Neuronal stem cell (in vitro differentiated cells): ENCODE data around the gene FBXW11.

ENCODE experiments used
- DNase-seq: peaks from one replicate; pipeline ENCODE4 v3.0.0-alpha.2; 2013; ENCODE audit warnings: low spot score
- H2AFZ ChIP-seq: one replicate; pipeline ENCODE4 v1.6.1; 2013; ENCODE audit warnings: mild to moderate bottlenecking, low read length, inconsistent platforms
- H2AK5ac ChIP-seq: 2 replicates; pipeline ENCODE4 v1.6.1; 2013; ENCODE audit warnings: low read depth, mild to moderate bottlenecking, inconsistent platforms, low read length, moderate library complexity, mixed read lengths
- H2BK120ac ChIP-seq: 2 replicates; pipeline ENCODE4 v1.6.1; 2013; ENCODE audit warnings: low read depth, mild to moderate bottlenecking, inconsistent platforms, low read length, moderate library complexity, mixed read lengths
- H2BK12ac ChIP-seq: one replicate; pipeline ENCODE4 v1.6.1; 2013; ENCODE audit warnings: low read length, inconsistent platforms
- H2BK15ac ChIP-seq: 2 replicates; pipeline ENCODE4 v1.6.1; 2013; ENCODE audit warnings: mild to moderate bottlenecking, low read length, inconsistent platforms, mixed read lengths
- H2BK5ac ChIP-seq: one replicate; pipeline ENCODE4 v1.6.1; 2013; ENCODE audit warnings: inconsistent platforms, mild to moderate bottlenecking, low read length, moderate library complexity
- H3K14ac ChIP-seq: one replicate; pipeline ENCODE4 v1.6.1; 2013; ENCODE audit warnings: low read length, inconsistent platforms
- H3K18ac ChIP-seq: 2 replicates; pipeline ENCODE4 v1.6.1; 2013; ENCODE audit warnings: low read length, inconsistent platforms
- H3K23ac ChIP-seq: 2 replicates; pipeline ENCODE4 v1.6.1; 2013; ENCODE audit warnings: low read depth, mild to moderate bottlenecking, mixed read lengths, low read length, inconsistent platforms; ENCODE audit not compliant: poor library complexity
- H3K27ac ChIP-seq: replicated peaks from 3 replicates; pipeline ENCODE4 v1.5.1; 2013; ENCODE audit warnings: low read length, inconsistent platforms
- H3K27me3 ChIP-seq, 3 experiments: 2 replicates each; pipeline ENCODE4 v1.6.1; 2013; ENCODE audit warnings: low read length in 3 of 3, mild to moderate bottlenecking in 2 of 3, inconsistent platforms in 1 of 3, low read depth in 1 of 3, mixed read lengths in 1 of 3, moderate library complexity in 1 of 3; ENCODE audit not compliant: control insufficient read depth in 3 of 3, insufficient read depth in 3 of 3
- H3K36me3 ChIP-seq, 2 donors: replicated peaks in 1 of 2; 2 replicates each; pipeline ENCODE4 v1.6.1; 2013; ENCODE audit warnings: low read length in 2 of 2; ENCODE audit not compliant: control insufficient read depth in 2 of 2, insufficient read depth in 2 of 2
- H3K4ac ChIP-seq: 2 replicates; pipeline ENCODE4 v1.6.1; 2013; ENCODE audit warnings: inconsistent platforms, mild to moderate bottlenecking, low read length, moderate library complexity
- H3K4me1 ChIP-seq, 2 donors: 1 replicate in 1 of 2; 2 replicates in 1 of 2; pipeline ENCODE4 v1.6.1; 2013; ENCODE audit warnings: low read length in 2 of 2, low read depth in 1 of 2; ENCODE audit not compliant: control insufficient read depth in 2 of 2, insufficient read depth in 1 of 2
- H3K4me2 ChIP-seq: one replicate; pipeline ENCODE4 v1.6.1; 2013; ENCODE audit warnings: mild to moderate bottlenecking, low read length, inconsistent platforms; ENCODE audit not compliant: insufficient read depth, poor library complexity, severe bottlenecking
- H3K4me3 ChIP-seq, 2 donors: 2 replicates each; pipeline ENCODE4 v1.5.1; 2013; ENCODE audit warnings: low read length in 2 of 2, mild to moderate bottlenecking in 2 of 2, inconsistent platforms in 1 of 2, moderate library complexity in 1 of 2
- H3K79me1 ChIP-seq: one replicate; pipeline ENCODE4 v1.6.1; 2013; ENCODE audit warnings: low read depth, mild to moderate bottlenecking, inconsistent platforms, low read length, moderate library complexity
- H3K9ac ChIP-seq: one replicate; pipeline ENCODE4 v1.6.1; 2013; ENCODE audit warnings: mild to moderate bottlenecking, low read depth, low read length, inconsistent platforms; ENCODE audit not compliant: poor library complexity
- H3K9me3 ChIP-seq, 2 donors: replicated peaks in 1 of 2; 2 replicates each; pipeline versions ENCODE3 to v1.6.1; 2013; ENCODE audit warnings: low read length in 2 of 2, mild to moderate bottlenecking in 2 of 2, inconsistent platforms in 1 of 2, low read depth in 1 of 2, mixed read lengths in 1 of 2, moderate library complexity in 1 of 2; ENCODE audit not compliant: control insufficient read depth in 2 of 2, insufficient read depth in 1 of 2
- H4K8ac ChIP-seq: one replicate; pipeline ENCODE4 v1.6.1; 2013; ENCODE audit warnings: low read depth, mild to moderate bottlenecking, inconsistent platforms, low read length, moderate library complexity
- H4K91ac ChIP-seq: one replicate; pipeline ENCODE4 v1.6.1; 2013; ENCODE audit warnings: low read length, low read depth, mild to moderate bottlenecking, inconsistent platforms; ENCODE audit not compliant: poor library complexity
- WGBS, 2 donors: extraction: QIAGEN DNeasy Blood & Tissue Kit; methylation state at CpG; one replicate each; pipeline ENCODE4 v1.1.7; 2013; ENCODE audit warnings: missing lambda C conversion rate in 2 of 2, mixed read lengths in 1 of 2; ENCODE audit not compliant: insufficient read length in 2 of 2, insufficient replicate concordance in 1 of 2; ENCODE audit errors: extremely low coverage in 2 of 2; 5-methylcytosine and 5-hydroxymethylcytosine counted together

Gene FBXW11

DNA sequence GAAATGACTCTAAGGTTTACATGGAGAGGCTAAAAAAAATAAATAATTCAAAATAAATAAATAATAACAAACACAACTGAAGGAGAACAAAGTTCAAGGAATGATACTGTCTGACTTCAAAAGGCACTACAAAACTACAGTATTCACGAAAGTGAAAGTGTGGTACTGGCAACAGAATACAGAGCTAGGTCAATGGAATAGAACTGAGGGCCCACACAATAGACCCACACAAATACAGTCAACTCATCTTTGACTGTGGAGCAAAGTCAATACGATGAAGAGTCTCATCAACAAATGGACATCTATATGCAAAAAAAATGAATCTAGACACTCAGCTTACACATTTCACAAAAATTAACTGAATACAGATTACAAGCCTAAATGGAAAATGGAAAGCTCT, 75.3 kb downstream of the FBXW11 start:
- no peak overlapping the region for H4K91ac ChIP-seq
- WGBS, 2 donors, result no CpG with 5 or more reads among the region's 2 CpGs
- H3K18ac ChIP-seq, result no peak overlapping the region
- no peak overlapping the region for H2BK12ac ChIP-seq
- H2BK5ac ChIP-seq, result no peak overlapping the region
- no peak overlapping the region for H2BK120ac ChIP-seq
- no peak overlapping the region for H2AFZ ChIP-seq
- no peak overlapping the region for H3K14ac ChIP-seq
- H3K36me3 ChIP-seq, result peaks cover 0 to 3% of the 10 kb centered on the region in 2 donors
- H3K27ac ChIP-seq, result no peak overlapping the region
- H3K4me3 ChIP-seq, result no peak overlapping the region
- no peaks in the 10 kb centered on the region for H3K27me3 ChIP-seq
- H3K9me3 ChIP-seq, result peaks cover 0 to 24% of the 10 kb centered on the region in 2 donors
- H3K79me1 ChIP-seq, result peaks cover 3% of the 10 kb centered on the region
- DNase-seq, result no peak
- H3K4me1 ChIP-seq, result peaks cover 0 to 4% of the 10 kb centered on the region in 2 donors
- no peak overlapping the region for H2AK5ac ChIP-seq
- H3K4me2 ChIP-seq, result no peak overlapping the region
- no peak overlapping the region for H4K8ac ChIP-seq
- H2BK15ac ChIP-seq, result no peak overlapping the region
- no peak overlapping the region for H3K4ac ChIP-seq
- H3K9ac ChIP-seq, result no peak overlapping the region
- H3K23ac ChIP-seq, result no peak overlapping the region

- H3K27ac ChIP-seq, result no peak overlapping the region
- no peak overlapping the region for H3K4me2 ChIP-seq
- no peak overlapping the region for H2BK15ac ChIP-seq
- H3K36me3 ChIP-seq, result peaks cover 0 to 4% of the 10 kb centered on the region in 2 donors
- no peak overlapping the region for H3K14ac ChIP-seq
- no peaks in the 10 kb centered on the region for H3K27me3 ChIP-seq
- H3K4ac ChIP-seq, result no peak overlapping the region
- DNase-seq, result no peak
- H3K79me1 ChIP-seq, result peaks cover 9% of the 10 kb centered on the region
- H2BK5ac ChIP-seq, result no peak overlapping the region
- no peak overlapping the region for H3K4me3 ChIP-seq
- no peak overlapping the region for H2AK5ac ChIP-seq
- H4K8ac ChIP-seq, result no peak overlapping the region
- H3K18ac ChIP-seq, result no peak overlapping the region
- no CpG with 5 or more reads among the region's 3 CpGs for WGBS, 2 donors
- H2BK12ac ChIP-seq, result no peak overlapping the region
- no peak overlapping the region for H2BK120ac ChIP-seq
- H4K91ac ChIP-seq, result no peak overlapping the region
- peaks cover 8 to 28% of the 10 kb centered on the region in 2 donors for H3K9me3 ChIP-seq
- H3K9ac ChIP-seq, result no peak overlapping the region
- H2AFZ ChIP-seq, result no peak overlapping the region
- H3K4me1 ChIP-seq, result peaks cover 0 to 5% of the 10 kb centered on the region in 2 donors
- no peak overlapping the region for H3K23ac ChIP-seq
Observed at GRCh38 chr5:171927345-171927941, 79.0 kb downstream of the FBXW11 start.

DNA sequence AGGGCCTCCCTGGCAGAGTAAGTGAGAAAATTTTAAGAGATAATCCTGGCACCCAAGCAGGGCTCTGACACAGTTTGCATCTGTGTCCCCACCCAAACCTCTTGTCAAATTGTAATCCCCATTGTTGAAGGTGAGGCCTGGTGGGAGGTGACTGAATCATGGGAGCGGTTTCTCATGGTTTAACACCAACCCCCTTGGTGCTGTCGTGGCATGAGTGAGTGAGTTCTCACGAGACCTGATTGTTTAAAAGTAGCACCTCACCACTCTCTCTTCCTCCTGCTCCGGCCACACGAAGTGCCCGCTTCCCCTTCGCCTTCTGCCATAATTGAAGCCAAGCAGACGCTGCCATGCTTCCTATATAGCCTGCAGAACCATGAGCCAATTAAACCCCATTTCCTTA, 80.1 kb downstream of the FBXW11 start:
- Histone ChIP-seq H2BK15ac (no peak overlapping the region), H3K9me3 (peaks cover 8 to 20% of the 10 kb centered on the region in 2 donors), H3K79me1 (peaks cover 6% of the 10 kb centered on the region), H3K18ac (no peak overlapping the region), H3K36me3 (peaks cover 0 to 4% of the 10 kb centered on the region in 2 donors), H3K4me3 (no peak overlapping the region), H2BK120ac (no peak overlapping the region), H3K27ac (no peak overlapping the region), H3K23ac (no peak overlapping the region), H3K27me3 (no peaks in the 10 kb centered on the region), H2BK12ac (no peak overlapping the region), H3K9ac (no peak overlapping the region), H3K4ac (no peak overlapping the region), H4K91ac (no peak overlapping the region), H2AFZ (no peak overlapping the region), H3K4me1 (peaks cover 0 to 5% of the 10 kb centered on the region in 2 donors), H3K4me2 (no peak overlapping the region), H3K14ac (no peak overlapping the region), H4K8ac (no peak overlapping the region), H2BK5ac (no peak overlapping the region), H2AK5ac (no peak overlapping the region)
- no CpG with 5 or more reads among the region's 8 CpGs for WGBS, 2 donors
- no peak for DNase-seq

- DNase-seq, result no peak
- H4K8ac ChIP-seq, result no peak overlapping the region
- H2BK120ac ChIP-seq, result no peak overlapping the region
- H3K23ac ChIP-seq, result peak overlapping the region; percentile 68
- H3K27ac ChIP-seq, result no peak overlapping the region
- H3K9ac ChIP-seq, result no peak overlapping the region
- peaks cover 0 to 4% of the 10 kb centered on the region in 2 donors for H3K36me3 ChIP-seq
- H2BK12ac ChIP-seq, result no peak overlapping the region
- H3K4ac ChIP-seq, result peak overlapping the region; percentile 84
- H2BK5ac ChIP-seq, result no peak overlapping the region
- no peak overlapping the region for H2BK15ac ChIP-seq
- H2AFZ ChIP-seq, result no peak overlapping the region
- H3K18ac ChIP-seq, result peak overlapping the region; percentile 85
- peak overlapping the region in 1 of 2 donors; percentile 42 for H3K4me3 ChIP-seq
- H2AK5ac ChIP-seq, result peak overlapping the region; percentile 79
- H4K91ac ChIP-seq, result no peak overlapping the region
- H3K9me3 ChIP-seq, result peaks cover 8 to 10% of the 10 kb centered on the region in 2 donors
- peaks cover 0 to 5% of the 10 kb centered on the region in 2 donors for H3K4me1 ChIP-seq
- peak overlapping the region; percentile 64 for H3K14ac ChIP-seq
- peaks cover 6% of the 10 kb centered on the region for H3K79me1 ChIP-seq
- no peak overlapping the region for H3K4me2 ChIP-seq
- no CpG with 5 or more reads among the region's 25 CpGs for WGBS, 2 donors
- H3K27me3 ChIP-seq, result no peaks in the 10 kb centered on the region
Observed at GRCh38 chr5:171924493-171925122, 81.8 kb downstream of the FBXW11 start.
